DMS53 treated with DMSO at 0.1 percent for 48 hours (cell line): ENCODE data around the gene GPA33.

Experiments
- DNase-seq: peaks from one replicate; lab custom pipeline; 2025; ENCODE audit not compliant: unreplicated experiment; lab: John Stamatoyannopoulos, UW

GPA33 gene

GRCh38 chr1:167118188-167118587, 28.0 kb upstream of the GPA33 start:
- DNase-seq: no peak

DNA sequence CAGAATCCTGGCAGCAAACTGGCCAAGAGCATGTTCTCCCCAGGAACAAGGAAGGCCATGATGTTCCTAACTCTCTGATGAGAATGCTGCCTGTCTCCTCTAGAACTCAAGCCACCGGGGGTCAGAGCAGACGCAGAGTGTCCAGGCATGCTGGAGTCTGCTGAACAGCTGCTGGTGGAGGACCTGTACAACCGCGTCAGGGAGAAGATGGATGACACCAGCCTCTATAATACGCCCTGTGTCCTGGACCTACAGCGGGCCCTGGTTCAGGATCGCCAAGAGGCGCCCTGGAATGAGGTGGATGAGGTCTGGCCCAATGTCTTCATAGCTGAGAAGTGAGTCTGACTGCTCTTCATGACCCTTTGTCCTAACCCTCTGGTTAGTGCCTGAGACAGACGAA, 27.0 kb upstream of the GPA33 start:
- DNase-seq: no peak

- no peak for DNase-seq
Measured at GRCh38 chr1:167116174-167116573, 26.0 kb upstream of the GPA33 start.

DNA sequence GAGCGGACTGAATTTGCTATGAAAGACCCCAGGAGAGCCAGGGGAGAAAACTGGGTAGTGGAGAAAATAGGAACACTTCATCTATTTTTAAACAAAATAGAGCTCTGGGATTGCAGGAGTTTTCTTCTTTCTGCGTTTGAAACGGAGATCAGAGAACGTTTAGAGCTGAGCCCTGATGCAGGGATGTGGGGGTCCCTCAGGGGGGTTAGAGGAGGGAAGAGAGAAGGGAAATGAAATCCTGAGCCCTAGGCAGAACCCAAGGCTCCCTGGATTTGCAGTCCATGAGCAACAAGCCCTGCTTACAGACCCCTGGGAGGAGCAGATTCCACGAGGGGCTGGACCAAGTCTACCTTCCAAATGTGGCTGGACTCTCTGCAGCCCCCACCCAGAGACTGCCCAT, 25.5 kb upstream of the GPA33 start:
- DNase-seq: no peak

GRCh38 chr1:167114725-167115124, 24.5 kb upstream of the GPA33 start:
- no peak for DNase-seq

GRCh38 chr1:167111868-167112709, 21.9 kb upstream of the GPA33 start:
- no peak for DNase-seq

GRCh38 chr1:167110586-167110985, 20.4 kb upstream of the GPA33 start:
- DNase-seq: no peak

GRCh38 chr1:167109125-167109524, 18.9 kb upstream of the GPA33 start:
- DNase-seq: no peak

- DNase-seq: no peak
Measured at GRCh38 chr1:167107456-167107855, 17.3 kb upstream of the GPA33 start.

DNA sequence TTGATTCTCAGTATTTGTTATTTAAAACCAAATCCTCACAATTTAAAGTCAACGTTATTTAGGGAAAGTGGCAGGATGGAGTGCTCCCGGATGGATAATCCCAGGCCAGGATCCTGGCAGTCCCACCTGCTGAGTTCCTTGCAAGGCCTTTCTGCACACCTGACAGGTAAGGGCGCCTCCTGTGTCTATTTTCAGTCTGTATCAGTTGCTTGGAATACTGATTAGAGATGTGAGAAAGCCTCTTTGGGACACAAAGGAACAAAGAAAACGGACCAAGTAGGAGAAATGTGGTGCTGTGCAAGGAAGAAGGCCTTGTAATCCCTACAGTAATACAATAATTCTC, 15.9 kb upstream of the GPA33 start:
- DNase-seq: no peak

DNA sequence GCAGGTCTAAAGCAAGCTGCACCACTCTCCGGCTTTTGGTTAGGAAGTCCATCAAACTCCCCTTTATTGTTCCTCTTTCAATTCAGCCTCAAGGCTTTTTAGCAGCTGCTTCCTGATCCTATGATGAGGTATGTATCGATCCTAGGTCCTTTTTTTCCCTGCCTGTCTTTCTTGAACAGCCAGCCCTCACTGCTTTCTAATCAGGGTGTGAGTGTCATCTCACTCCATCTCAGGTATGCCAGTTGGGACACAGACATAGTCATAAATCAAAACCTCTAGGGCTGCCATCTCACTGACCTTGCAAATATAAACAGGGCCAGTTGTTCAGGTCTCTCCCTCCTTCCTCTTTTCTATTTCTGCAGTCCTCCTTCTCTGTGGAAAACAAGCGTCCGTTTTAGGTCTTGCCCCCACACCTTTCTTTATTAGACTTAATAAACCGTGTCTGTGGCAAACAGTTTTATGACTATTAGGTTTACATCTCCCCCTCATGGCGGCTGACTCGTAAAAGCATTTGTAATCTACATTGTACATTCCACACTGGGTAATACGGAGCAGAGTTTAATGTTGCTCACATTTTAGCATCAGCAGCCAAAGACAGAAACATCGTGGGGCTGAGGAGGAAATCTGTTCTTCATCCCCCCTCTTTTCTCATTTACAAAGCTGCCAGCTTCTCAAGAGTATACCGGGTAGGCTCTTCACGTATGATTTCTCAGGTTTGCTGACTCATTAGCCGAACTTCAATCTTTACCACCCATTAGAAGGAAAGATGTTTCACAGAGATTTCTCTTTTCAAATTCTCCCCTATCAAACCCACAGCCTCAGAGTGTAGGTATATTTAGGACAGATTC, 15.3 kb upstream of the GPA33 start:
- no peak for DNase-seq

- no peak for DNase-seq
Measured at GRCh38 chr1:167104256-167104633, 14.1 kb upstream of the GPA33 start.

DNA sequence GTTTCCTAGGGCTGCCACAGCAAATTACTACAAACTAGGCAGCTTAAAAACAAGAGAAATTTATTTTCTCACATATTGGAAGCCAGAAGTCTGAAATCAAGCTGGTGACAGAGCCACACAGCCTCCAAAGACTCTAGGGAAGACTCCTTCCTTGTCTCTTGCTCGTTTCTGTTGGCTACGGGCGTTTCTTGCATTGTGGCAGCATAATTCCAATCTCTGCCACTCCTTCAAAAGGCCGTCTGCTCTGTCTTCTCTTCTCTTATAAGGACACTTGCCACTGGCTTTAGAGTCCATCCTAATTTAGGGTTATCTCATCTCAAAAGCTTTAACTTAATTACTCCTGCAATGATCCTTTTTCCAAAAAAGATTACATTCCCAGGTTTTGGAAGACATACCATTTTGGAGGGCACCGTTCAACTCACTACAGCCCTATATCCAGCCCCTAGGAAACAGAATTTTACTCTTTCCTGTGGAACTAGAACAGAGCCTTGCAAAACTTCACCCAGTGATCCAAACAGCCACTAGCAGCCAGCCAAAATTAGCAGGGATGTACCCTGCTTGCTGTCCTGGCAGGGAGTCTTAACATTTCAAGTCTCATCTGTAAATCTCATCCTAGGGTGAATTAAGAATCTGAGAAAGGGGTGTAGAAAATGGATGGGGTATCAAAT, 12.9 kb upstream of the GPA33 start:
- no peak for DNase-seq

DNA sequence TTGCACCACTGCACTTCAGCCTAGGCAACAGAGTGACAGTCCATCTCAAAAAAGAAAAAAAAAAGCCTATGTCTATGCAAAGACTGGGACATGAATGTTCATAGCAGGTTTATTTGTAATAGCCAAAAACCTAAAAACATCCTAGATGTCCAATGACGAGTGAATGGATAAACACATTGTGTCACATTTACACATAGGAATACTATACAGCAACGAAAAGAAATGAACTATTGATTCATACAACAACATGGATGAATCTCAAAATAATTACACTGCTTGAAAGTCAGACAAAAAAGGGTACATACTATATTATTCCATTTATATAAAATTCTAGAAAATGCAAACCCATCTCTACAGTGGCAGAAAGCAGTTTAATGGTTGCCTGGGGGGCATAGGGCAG, 11.6 kb upstream of the GPA33 start:
- no peak for DNase-seq

GRCh38 chr1:167100730-167101129, 10.6 kb upstream of the GPA33 start:
- no peak for DNase-seq

GRCh38 chr1:167099851-167100250, 9.7 kb upstream of the GPA33 start:
- no peak for DNase-seq

DNA sequence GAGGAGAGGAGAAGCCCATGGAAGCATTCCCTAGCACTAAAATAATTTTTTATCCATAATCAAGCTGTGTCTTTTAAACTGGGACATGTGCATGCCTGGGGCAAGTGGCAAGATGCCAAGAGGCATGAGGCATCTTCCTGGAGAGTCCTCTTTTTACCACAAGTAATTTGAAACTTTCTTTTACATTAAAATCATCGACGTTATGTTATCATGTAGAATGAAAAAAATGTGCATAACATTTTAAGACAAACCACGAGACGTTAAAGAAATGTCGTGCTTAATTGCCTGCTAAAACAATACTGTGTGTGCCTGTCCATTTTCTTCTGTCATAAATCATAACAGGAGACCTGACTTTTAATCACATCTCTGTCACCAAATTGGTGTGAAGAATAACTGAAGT, 5.2 kb upstream of the GPA33 start:
- DNase-seq: no peak

GRCh38 chr1:167094690-167095089, 4.5 kb upstream of the GPA33 start:
- no peak for DNase-seq

GRCh38 chr1:167093846-167094516, 3.8 kb upstream of the GPA33 start, which contains the start of gene STYXL2:
TSS of gene STYXL2 (plus strand) at chr1:167094075. CDS start at chr1:167094850, 775 bp downstream.
- DNase-seq: no peak

DNA sequence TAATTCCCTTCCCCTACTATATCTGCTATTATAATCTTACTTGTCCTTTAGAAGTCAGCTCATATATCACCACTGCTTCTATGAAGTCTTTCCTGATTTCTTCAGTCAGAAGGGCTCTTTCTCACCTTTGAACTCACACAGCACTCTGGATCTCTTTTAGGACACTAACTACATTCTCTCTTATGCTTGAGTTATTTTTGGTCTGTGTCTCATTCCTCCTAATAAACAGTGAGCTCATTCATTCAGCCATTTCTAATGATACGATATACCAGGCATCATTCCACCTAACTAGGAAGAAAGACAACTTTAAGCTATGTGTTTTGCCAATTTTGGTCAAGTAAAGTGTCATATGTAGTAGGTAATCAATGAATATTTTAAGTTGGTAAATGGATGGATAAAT, 2.5 kb upstream of the GPA33 start:
- DNase-seq: no peak

DNA sequence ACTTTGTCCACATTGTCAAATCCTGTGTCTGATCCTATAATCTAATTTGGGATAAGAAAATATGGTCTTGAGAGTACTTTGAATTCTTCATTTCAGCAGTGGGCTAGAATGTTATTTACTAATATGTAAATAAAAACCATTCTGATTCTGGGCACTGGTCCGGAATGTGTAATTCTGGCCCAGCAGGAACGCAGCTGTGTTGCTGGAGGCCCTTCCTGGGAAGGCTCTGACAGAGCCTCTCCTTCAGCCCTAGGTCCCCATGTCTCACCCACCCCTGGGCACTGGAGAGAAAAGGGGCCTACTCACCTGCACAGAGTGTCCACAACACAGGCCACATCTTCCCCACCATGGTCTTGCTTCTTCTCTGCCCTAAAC, 251 bp downstream of the GPA33 start:
- no peak for DNase-seq
